ENCODE data around the gene LILRB1.

DNA sequence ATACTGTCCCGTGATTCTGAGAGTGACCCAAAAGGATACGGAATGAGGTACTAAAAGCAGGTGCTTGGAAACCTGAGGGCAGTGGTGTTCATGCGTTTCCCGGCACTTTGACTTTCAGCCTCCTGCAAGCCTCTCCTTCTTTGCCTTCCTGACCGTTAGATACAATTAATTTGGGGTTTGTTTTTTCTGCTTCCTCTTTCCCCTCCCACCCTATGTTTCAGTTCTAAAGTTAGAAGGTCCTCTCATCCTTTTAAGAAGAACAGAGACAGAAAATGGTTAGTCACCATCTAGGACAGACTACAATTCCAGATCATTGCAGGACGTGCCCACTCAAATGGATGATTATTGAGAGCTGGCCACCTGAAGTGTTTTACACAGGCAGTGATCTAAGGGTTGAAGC, 30.7 kb downstream of the LILRB1 start:
- TF ChIP-seq CHD2 (IDR thresholded peaks at IDR 0.05; ENCODE audit: low read length, partially characterized antibody) (no peak), CTCF (IDR thresholded peaks at IDR 0.05) (no peak), REST (IDR thresholded peaks at IDR 0.05; ENCODE audit: low read depth, low read length) (no peak), EP300 (IDR thresholded peaks at IDR 0.05; ENCODE audit: borderline replicate concordance in 1 of 2, low read depth in 1 of 2, low read length in 1 of 2) (no peak), TCF12 (IDR thresholded peaks at IDR 0.05) (no peak), FOXJ3 (CRISPR knock-in tag; IDR thresholded peaks at IDR 0.05) (no peak), RCOR1 (IDR thresholded peaks at IDR 0.05; ENCODE audit: low read length) (no peak), YY1 (IDR thresholded peaks at IDR 0.05; ENCODE audit: low read depth) (no peak), FOXM1 (IDR thresholded peaks at IDR 0.05; ENCODE audit: low read depth) (no peak), MXI1 (IDR thresholded peaks at IDR 0.05; ENCODE audit: low read depth, low read length) (no peak), SIN3A (IDR thresholded peaks at IDR 0.05; ENCODE audit: borderline replicate concordance, low read depth, low read length) (no peak), ELF1 (IDR thresholded peaks at IDR 0.05) (no peak)
- TF ChIP-seq, protein P1, sequence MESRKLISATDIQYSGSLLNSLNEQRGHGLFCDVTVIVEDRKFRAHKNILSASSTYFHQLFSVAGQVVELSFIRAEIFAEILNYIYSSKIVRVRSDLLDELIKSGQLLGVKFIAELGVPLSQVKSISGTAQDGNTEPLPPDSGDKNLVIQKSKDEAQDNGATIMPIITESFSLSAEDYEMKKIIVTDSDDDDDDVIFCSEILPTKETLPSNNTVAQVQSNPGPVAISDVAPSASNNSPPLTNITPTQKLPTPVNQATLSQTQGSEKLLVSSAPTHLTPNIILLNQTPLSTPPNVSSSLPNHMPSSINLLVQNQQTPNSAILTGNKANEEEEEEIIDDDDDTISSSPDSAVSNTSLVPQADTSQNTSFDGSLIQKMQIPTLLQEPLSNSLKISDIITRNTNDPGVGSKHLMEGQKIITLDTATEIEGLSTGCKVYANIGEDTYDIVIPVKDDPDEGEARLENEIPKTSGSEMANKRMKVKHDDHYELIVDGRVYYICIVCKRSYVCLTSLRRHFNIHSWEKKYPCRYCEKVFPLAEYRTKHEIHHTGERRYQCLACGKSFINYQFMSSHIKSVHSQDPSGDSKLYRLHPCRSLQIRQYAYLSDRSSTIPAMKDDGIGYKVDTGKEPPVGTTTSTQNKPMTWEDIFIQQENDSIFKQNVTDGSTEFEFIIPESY (IDR thresholded peaks at IDR 0.05; ENCODE audit: borderline replicate concordance, low read depth), result no peak
- TF ChIP-seq, protein P2, sequence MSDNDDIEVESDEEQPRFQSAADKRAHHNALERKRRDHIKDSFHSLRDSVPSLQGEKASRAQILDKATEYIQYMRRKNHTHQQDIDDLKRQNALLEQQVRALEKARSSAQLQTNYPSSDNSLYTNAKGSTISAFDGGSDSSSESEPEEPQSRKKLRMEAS (IDR thresholded peaks at IDR 0.05; ENCODE audit: low read depth), result no peak

All from SK-N-SH (cell line).